ENCODE results near the gene RFPL1.

RFPL1 gene

DNA sequence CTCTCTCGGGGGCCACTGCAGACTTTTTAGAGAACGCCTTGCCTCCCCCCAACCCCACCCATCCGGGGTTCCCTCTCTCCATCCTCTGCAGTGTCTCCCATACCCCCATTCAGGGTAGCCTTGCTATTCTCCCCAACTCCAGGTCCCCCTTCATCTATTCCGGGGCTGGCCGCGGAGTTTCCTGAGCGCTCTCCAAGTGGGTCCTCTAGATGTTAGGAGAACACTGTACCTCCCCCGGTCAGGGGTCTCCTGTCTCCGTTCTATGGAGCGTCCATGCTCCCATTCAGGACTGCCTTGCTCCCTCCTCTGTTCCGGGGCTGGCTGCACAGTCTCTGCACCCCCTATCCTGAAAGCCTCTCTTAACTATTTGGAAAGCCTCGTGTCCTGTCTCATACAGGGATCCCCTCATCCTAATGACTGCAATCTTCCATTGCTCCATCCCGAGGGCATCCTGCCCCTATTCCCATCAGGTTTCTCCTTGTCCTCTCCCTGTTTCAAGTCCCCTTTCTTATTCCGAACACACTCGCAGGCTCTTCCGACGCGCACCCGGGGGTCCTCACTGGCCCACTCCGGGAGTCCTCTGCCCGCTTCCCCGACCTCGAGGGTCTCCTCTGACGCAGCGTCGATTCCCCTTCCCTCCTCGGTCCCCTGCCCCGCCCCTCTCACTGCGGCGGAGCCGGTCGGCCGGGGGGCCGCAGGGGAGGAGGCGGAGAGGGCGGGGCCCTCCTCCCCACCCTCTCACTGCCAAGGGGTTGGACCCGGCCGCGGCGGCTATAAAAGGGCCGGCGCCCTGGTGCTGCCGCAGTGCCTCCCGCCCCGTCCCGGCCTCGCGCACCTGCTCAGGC lies 41.3 kb downstream of the RFPL1 start, which contains the start of gene NEFH:
TSS of gene NEFH (plus strand) at position 802 of the 845 bp plus-strand sequence. CDS start 45 bp downstream, outside the sequence.
- DNase-seq, result no peak

- DNase-seq, result no peak
Observed at GRCh38 chr22:29480262-29480511, 41.8 kb downstream of the RFPL1 start.

DNA sequence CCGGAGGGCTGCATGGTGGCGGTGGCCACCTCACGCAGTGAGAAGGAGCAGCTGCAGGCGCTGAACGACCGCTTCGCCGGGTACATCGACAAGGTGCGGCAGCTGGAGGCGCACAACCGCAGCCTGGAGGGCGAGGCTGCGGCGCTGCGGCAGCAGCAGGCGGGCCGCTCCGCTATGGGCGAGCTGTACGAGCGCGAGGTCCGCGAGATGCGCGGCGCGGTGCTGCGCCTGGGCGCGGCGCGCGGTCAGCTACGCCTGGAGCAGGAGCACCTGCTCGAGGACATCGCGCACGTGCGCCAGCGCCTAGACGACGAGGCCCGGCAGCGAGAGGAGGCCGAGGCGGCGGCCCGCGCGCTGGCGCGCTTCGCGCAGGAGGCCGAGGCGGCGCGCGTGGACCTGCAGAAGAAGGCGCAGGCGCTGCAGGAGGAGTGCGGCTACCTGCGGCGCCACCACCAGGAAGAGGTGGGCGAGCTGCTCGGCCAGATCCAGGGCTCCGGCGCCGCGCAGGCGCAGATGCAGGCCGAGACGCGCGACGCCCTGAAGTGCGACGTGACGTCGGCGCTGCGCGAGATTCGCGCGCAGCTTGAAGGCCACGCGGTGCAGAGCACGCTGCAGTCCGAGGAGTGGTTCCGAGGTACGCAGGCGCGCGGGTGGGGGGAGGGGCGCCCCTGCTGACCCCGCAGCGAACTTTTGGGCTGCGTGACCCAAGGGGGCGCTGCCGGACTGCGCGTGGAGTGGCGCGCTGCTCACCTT lies 42.3 kb downstream of the RFPL1 start:
- DNase-seq, result peak; percentile 56 to 58

GRCh38 chr22:29481265-29482000 lies 43.0 kb downstream of the RFPL1 start:
- no peak for DNase-seq

GRCh38 chr22:29482253-29482652 lies 43.9 kb downstream of the RFPL1 start:
- DNase-seq, result no peak

DNA sequence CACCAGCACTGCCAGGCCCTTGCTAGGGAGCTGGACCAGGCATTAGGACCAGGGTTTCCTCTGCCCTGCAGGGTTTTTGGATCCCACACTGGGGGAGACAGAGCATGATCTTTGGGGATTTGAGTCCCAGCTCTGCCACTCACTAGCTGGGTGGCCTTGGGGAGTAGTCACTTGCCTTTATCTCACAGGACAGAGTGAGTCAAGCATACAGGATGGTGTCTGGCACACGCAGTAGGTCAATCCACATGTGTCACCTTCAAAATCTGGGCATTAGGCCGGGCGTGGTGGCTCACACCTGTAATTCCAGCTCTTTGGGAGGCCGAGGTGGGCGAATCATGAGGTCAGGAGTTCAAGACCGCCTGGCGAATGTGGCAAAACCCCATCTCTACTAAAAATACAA lies 44.3 kb downstream of the RFPL1 start:
- DNase-seq, result no peak

DNA sequence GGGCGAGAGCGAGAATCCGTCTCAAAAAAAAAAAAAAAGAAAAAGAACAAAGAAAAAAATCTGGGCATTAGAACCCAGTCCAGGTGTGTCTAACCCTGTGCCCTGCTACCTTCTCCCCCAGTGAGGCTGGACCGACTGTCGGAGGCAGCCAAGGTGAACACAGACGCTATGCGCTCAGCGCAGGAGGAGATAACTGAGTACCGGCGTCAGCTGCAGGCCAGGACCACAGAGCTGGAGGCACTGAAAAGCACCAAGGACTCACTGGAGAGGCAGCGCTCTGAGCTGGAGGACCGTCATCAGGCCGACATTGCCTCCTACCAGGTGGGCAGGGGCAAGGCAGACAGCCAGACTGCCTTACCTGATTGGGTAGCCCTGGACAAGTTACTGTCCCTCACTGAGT lies 44.9 kb downstream of the RFPL1 start:
- no peak for DNase-seq

- no peak for DNase-seq
Observed at GRCh38 chr22:29484642-29485041, 46.3 kb downstream of the RFPL1 start.

- no peak for DNase-seq
Observed at GRCh38 chr22:29485448-29485847, 47.1 kb downstream of the RFPL1 start.

DNA sequence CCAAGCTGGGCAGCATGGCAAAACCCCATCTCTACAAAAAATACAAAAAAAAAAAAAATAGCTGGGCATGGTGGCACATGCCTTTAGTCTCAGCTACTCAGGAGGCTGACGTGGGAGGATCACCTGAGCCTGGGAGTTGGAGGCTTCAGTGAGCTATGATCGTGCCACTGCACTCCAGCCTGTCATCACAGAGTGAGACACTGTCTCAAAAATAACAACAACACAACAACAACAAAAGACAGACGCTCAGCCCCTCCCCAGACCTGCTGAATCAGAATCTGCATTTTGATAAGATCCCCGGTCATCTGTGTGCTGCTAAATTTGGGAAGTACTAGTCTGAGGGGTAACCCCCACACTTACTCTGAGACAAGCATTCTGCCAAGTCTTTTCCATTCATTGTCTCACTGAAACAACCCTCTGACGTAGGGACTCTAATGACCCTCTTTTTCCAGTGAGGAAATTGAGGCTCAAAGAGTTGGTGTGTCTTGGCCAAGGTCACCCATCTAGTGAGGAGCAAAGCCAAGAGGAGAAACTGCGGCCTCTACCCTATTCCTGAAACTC lies 49.1 kb downstream of the RFPL1 start:
- no peak for DNase-seq

DNA sequence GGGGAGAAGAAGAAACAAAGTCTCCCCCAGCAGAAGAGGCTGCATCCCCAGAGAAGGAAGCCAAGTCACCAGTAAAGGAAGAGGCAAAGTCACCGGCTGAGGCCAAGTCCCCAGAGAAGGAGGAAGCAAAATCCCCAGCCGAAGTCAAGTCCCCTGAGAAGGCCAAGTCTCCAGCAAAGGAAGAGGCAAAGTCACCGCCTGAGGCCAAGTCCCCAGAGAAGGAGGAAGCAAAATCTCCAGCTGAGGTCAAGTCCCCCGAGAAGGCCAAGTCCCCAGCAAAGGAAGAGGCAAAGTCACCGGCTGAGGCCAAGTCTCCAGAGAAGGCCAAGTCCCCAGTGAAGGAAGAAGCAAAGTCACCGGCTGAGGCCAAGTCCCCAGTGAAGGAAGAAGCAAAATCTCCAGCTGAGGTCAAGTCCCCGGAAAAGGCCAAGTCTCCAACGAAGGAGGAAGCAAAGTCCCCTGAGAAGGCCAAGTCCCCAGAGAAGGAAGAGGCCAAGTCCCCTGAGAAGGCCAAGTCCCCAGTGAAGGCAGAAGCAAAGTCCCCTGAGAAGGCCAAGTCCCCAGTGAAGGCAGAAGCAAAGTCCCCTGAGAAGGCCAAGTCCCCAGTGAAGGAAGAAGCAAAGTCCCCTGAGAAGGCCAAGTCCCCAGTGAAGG lies 50.9 kb downstream of the RFPL1 start:
- DNase-seq, result peak in 1 of 2 donors; percentile 15

GRCh38 chr22:29491012-29491411 lies 52.6 kb downstream of the RFPL1 start:
- no peak for DNase-seq
